ENCODE data around the gene ZFP36. TPM values are rescaled to one million over a fixed set of nuclear protein-coding genes. Genes with fewer than 3 reads are reported as not detected.

ZFP36 gene
- total and polyA plus RNA-seq, 5 donors from 2014 or later, result 89.8 to 1,400 (median 116) TPM

DNA sequence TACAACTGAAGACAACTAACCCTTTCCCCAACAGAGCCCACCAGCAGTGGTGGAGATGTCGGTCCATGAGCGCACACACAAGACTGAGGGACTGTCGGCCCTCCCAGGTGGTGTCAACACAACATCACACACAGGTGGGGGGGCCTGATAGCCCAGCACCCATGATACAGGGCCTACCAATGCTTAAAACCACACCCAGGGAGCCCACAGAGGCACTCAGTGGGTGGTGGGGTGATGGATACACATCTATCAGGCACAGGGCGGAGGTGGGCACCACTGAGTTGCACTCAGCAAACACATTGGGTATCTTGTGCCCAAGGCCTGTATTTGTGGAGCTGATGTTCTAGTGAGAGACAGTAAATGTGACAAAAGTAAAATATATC is 7.0 kb upstream of the ZFP36 start:
- peaks cover 11% of the 10 kb centered on the region for H3K36me3 ChIP-seq (ENCODE audit: control insufficient read depth, insufficient read depth, low read length)
- H3K27me3 ChIP-seq (ENCODE audit: control insufficient read depth, insufficient read depth, low read length), result no peaks in the 10 kb centered on the region
- H3K4me1 ChIP-seq (ENCODE audit: control insufficient read depth, insufficient read depth, low read length, poor library complexity, severe bottlenecking), result peaks cover 67% of the 10 kb centered on the region
- no peak for DNase-seq
- no peak for ATAC-seq (ENCODE audit: low read depth in 2 of 2)
- Mint-ChIP-seq H3K27me3 (peaks cover 8% of the 10 kb centered on the region), H3K27ac (peak overlapping the region; percentile 45 to 99 (median 93)), H3K4me1 (peaks cover 8 to 73% (median 39%) of the 10 kb centered on the region in 4 donors), H3K9me3 (no peaks in the 10 kb centered on the region), H3K36me3 (peaks cover 14% of the 10 kb centered on the region), H3K4me3 (peak overlapping the region in 2 of 4 donors; percentile 26 to 83)
- no peaks in the 10 kb centered on the region for H3K9me3 ChIP-seq (ENCODE audit: control insufficient read depth in 2 of 2, low read length in 2 of 2)
- H3K4me3 ChIP-seq (ENCODE audit: low read depth, low read length), result no peak overlapping the region
- H3K27ac ChIP-seq (ENCODE audit: insufficient read depth, low read length, poor library complexity, severe bottlenecking), result peak overlapping the region; percentile 18

DNA sequence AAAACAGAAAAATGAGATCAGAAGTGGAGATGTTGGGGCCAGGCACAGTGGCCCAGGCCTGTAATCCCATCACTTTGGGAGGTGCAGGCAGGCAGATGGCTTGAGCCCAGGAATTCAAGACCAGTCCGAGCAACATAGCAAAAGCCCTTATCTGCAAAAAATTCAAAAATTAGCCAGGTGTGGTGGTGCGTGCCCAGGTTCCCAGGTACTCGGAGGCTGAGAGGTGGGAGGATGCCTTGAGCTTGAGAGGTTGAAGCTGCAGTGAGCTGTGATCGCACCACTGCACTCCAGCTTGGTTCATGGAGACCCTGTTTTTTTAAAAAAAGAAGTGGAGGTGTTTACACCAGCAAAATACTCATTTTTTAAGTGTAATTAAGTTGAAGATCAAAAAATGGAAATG is 6.6 kb upstream of the ZFP36 start:
- Histone ChIP-seq H3K9me3 (ENCODE audit: control insufficient read depth in 2 of 2, low read length in 2 of 2) (no peaks in the 10 kb centered on the region), H3K36me3 (ENCODE audit: control insufficient read depth, insufficient read depth, low read length) (peaks cover 7% of the 10 kb centered on the region), H3K4me3 (ENCODE audit: low read depth, low read length) (no peak overlapping the region), H3K27me3 (ENCODE audit: control insufficient read depth, insufficient read depth, low read length) (no peaks in the 10 kb centered on the region), H3K27ac (ENCODE audit: insufficient read depth, low read length, poor library complexity, severe bottlenecking) (peak overlapping the region; percentile 100), H3K4me1 (ENCODE audit: control insufficient read depth, insufficient read depth, low read length, poor library complexity, severe bottlenecking) (peaks cover 71% of the 10 kb centered on the region)
- Mint-ChIP-seq H3K36me3 (peaks cover 12% of the 10 kb centered on the region), H3K27ac (peak overlapping the region; percentile 45 to 99 (median 93)), H3K9me3 (no peaks in the 10 kb centered on the region), H3K27me3 (peaks cover 8% of the 10 kb centered on the region), H3K4me1 (peaks cover 8 to 76% (median 41%) of the 10 kb centered on the region in 4 donors), H3K4me3 (peak overlapping the region in 1 of 4 donors; percentile 83)
- ATAC-seq (ENCODE audit: low read depth in 2 of 2) (no peak), DNase-seq (no peak)

DNA sequence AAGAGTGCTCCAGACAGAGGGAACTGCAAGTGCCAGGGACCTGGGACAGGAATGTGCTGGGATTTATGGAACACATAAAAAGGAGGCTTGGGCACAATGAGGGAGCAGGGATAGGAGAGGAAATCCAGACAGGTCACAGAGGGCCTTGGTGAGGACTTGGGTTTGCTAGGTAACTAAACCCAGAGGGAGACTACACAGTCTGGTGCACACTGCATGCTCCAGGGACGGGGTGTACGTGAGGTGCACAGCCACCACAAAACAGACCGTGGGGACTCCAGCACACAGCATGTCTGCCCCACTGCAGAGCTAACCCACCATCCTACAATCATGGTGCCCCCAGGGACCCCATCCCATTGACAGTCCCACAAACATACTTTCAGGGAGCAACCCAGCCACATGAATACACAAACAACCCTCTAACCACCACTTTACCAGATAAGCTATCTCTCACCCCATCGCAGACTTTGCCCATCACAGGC is 5.5 kb upstream of the ZFP36 start:
- Histone ChIP-seq H3K36me3 (ENCODE audit: control insufficient read depth, insufficient read depth, low read length) (peaks cover 3% of the 10 kb centered on the region), H3K27ac (ENCODE audit: insufficient read depth, low read length, poor library complexity, severe bottlenecking) (peak overlapping the region; percentile 100), H3K4me3 (ENCODE audit: low read depth, low read length) (peak overlapping the region; percentile 49), H3K9me3 (ENCODE audit: control insufficient read depth in 2 of 2, low read length in 2 of 2) (no peaks in the 10 kb centered on the region), H3K27me3 (ENCODE audit: control insufficient read depth, insufficient read depth, low read length) (no peaks in the 10 kb centered on the region), H3K4me1 (ENCODE audit: control insufficient read depth, insufficient read depth, low read length, poor library complexity, severe bottlenecking) (peaks cover 82% of the 10 kb centered on the region)
- no peak for DNase-seq
- peak; percentile 0 to 1 for ATAC-seq (ENCODE audit: low read depth in 2 of 2)
- no peaks in the 10 kb centered on the region for H3K9me3 Mint-ChIP-seq
- H3K4me3 Mint-ChIP-seq, result peak overlapping the region; percentile 95 to 99 (median 96)
- H3K36me3 Mint-ChIP-seq, result peaks cover 10% of the 10 kb centered on the region
- H3K27me3 Mint-ChIP-seq, result peaks cover 8% of the 10 kb centered on the region
- peak overlapping the region; percentile 93 to 100 (median 99) for H3K27ac Mint-ChIP-seq
- peaks cover 8 to 79% (median 44%) of the 10 kb centered on the region in 4 donors for H3K4me1 Mint-ChIP-seq

DNA sequence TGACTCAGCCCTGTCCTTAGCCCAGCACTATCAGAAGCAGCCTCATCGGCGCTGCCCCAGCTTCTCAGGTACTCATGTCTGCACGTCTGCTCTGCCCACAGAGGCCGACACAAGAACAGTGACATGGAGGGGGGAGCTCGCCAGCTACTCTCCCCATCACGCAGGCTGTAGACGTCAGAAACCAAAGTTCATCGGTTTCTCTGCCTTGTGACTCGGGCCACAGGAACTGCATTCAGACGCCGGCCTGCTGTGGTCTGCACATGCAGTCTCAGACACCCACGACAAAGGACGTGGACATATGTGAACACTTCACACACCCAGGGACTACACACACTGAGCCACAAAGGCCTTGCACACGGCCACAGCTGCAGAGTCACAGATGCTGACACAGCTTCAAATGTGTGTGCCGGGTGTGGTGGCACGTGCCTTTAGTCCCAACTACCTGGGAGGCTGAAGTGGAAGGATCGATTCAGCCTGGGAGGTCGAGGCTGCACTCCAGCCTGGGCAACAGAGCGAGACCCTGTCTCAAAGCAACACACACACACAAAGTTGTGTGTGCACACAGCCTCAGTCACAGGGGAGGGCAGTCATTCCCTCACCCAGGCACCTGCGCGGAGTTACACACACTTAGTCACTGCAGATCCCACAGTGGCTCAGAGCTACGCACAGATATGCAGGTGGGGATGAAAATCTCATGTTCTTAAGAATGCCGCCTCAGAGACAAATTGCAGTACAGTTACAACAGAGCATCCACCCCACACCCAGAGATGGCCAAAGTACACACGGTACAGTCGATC is 4.9 kb upstream of the ZFP36 start:
- Histone ChIP-seq H3K27me3 (ENCODE audit: control insufficient read depth, insufficient read depth, low read length) (no peaks in the 10 kb centered on the region), H3K36me3 (ENCODE audit: control insufficient read depth, insufficient read depth, low read length) (peaks cover 3% of the 10 kb centered on the region), H3K27ac (ENCODE audit: insufficient read depth, low read length, poor library complexity, severe bottlenecking) (peak overlapping the region; percentile 100), H3K4me1 (ENCODE audit: control insufficient read depth, insufficient read depth, low read length, poor library complexity, severe bottlenecking) (peaks cover 83% of the 10 kb centered on the region), H3K4me3 (ENCODE audit: low read depth, low read length) (peak overlapping the region; percentile 51), H3K9me3 (ENCODE audit: control insufficient read depth in 2 of 2, low read length in 2 of 2) (no peaks in the 10 kb centered on the region)
- peaks cover 10% of the 10 kb centered on the region for H3K36me3 Mint-ChIP-seq
- DNase-seq (peak; percentile 84 to 87 (median 85)), ATAC-seq (ENCODE audit: low read depth in 2 of 2) (peak; percentile 57 to 64)
- peak overlapping the region; percentile 95 to 99 (median 96) for H3K4me3 Mint-ChIP-seq
- no peaks in the 10 kb centered on the region for H3K9me3 Mint-ChIP-seq
- peak overlapping the region; percentile 93 to 100 (median 99) for H3K27ac Mint-ChIP-seq
- H3K4me1 Mint-ChIP-seq, result peaks cover 8 to 81% (median 47%) of the 10 kb centered on the region in 4 donors
- peaks cover 9% of the 10 kb centered on the region for H3K27me3 Mint-ChIP-seq

- Mint-ChIP-seq H3K27me3 (peaks cover 14% of the 10 kb centered on the region), H3K4me1 (peaks cover 8 to 74% (median 45%) of the 10 kb centered on the region in 4 donors), H3K27ac (peak overlapping the region; percentile 93 to 100 (median 99)), H3K36me3 (peaks cover 10% of the 10 kb centered on the region), H3K4me3 (peak overlapping the region; percentile 95 to 99 (median 96)), H3K9me3 (peaks cover 0 to 4% (median 0%) of the 10 kb centered on the region in 7 donors)
- Histone ChIP-seq H3K27me3 (ENCODE audit: control insufficient read depth, insufficient read depth, low read length) (no peaks in the 10 kb centered on the region), H3K36me3 (ENCODE audit: control insufficient read depth, insufficient read depth, low read length) (peaks cover 9% of the 10 kb centered on the region), H3K4me3 (ENCODE audit: low read depth, low read length) (peak overlapping the region; percentile 51), H3K4me1 (ENCODE audit: control insufficient read depth, insufficient read depth, low read length, poor library complexity, severe bottlenecking) (peaks cover 81% of the 10 kb centered on the region), H3K9me3 (ENCODE audit: control insufficient read depth in 2 of 2, low read length in 2 of 2) (no peaks in the 10 kb centered on the region), H3K27ac (ENCODE audit: insufficient read depth, low read length, poor library complexity, severe bottlenecking) (peak overlapping the region; percentile 100)
- peak; percentile 81 to 95 (median 85) for DNase-seq
- peak; percentile 2 for ATAC-seq (ENCODE audit: low read depth in 2 of 2)
Measured at GRCh38 chr19:39402346-39403300, 4.0 kb upstream of the ZFP36 start.

DNA sequence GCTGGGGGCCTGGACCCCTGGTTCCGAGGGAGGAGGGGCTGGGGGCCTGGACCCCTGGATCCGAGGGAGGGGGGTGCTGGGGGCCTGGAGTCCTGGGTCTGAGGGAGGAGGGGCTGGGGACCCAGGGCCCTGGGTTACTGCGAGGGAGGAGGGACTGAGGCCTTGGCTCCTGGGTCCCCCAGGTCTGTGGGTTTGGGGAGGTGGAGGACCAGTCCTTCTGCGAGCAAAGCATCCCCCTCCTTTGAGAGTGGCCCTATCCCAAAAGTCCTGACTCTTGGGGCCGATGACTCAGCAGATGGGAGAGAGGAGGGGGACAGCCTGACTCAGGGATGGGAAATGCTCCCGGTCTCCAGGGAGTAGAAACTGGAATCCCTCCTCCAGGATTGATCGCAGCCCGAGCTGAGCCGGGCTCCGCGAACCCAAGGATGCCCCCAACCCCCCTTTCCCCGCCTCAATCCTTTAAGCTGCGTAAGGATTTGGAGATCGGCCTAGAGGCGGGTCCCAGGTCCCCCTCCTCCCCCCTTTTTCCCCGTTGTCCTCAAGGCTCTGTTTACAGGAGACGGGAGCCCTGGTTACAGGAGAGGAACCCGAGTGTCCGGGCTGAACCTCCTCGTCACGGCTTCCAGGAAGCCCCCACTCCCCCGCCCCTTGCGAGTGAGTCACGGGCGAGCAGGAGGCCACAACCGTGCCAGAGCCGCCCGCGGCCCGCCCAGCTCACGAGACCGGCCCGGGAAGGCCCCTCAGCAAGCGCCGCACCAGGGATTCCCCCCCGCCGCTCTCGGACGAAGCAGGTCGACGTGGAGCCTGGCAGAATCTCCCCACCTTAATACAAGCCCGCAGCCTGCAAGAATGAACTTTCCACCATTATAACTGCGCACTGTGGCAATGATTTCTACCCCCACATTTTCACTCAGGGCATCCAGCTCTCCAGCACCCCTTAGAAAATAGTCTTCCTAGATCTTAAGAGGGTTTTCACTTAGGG is 3.0 kb upstream of the ZFP36 start:
- H3K9me3 ChIP-seq (ENCODE audit: control insufficient read depth in 2 of 2, low read length in 2 of 2), result no peaks in the 10 kb centered on the region
- peak overlapping the region; percentile 80 for H3K4me3 ChIP-seq (ENCODE audit: low read depth, low read length)
- H3K27me3 Mint-ChIP-seq, result peaks cover 14% of the 10 kb centered on the region
- DNase-seq, result peak; percentile 90 to 98 (median 94)
- H3K4me3 Mint-ChIP-seq, result peak overlapping the region; percentile 95 to 99 (median 96)
- peaks cover 8 to 67% (median 43%) of the 10 kb centered on the region in 4 donors for H3K4me1 Mint-ChIP-seq
- peaks cover 19% of the 10 kb centered on the region for H3K36me3 ChIP-seq (ENCODE audit: control insufficient read depth, insufficient read depth, low read length)
- H3K27me3 ChIP-seq (ENCODE audit: control insufficient read depth, insufficient read depth, low read length), result no peaks in the 10 kb centered on the region
- H3K4me1 ChIP-seq (ENCODE audit: control insufficient read depth, insufficient read depth, low read length, poor library complexity, severe bottlenecking), result peaks cover 79% of the 10 kb centered on the region
- peak; percentile 32 to 35 for ATAC-seq (ENCODE audit: low read depth in 2 of 2)
- peaks cover 0 to 5% (median 0%) of the 10 kb centered on the region in 7 donors for H3K9me3 Mint-ChIP-seq
- H3K27ac ChIP-seq (ENCODE audit: insufficient read depth, low read length, poor library complexity, severe bottlenecking), result peak overlapping the region; percentile 100
- peaks cover 14% of the 10 kb centered on the region for H3K36me3 Mint-ChIP-seq
- H3K27ac Mint-ChIP-seq, result peak overlapping the region; percentile 93 to 100 (median 99)
